GM04504 (cell line): ENCODE measurements around the gene CDK11B.
"Not testable (repeated sequence)": the region's sequence is repeated elsewhere in the genome, so short reads cannot be mapped to it uniquely, and the experiment has no call there.

Experiments used
- DNase-seq: peaks from one replicate; pipeline ENCODE4 v3.0.0-alpha.2; 2012; ENCODE audit warnings: low read depth

Gene CDK11B

GRCh38 chr1:1599030-1599934 lies 59.5 kb downstream of the CDK11B start:
- DNase-seq: no peak

GRCh38 chr1:1598720-1599029 lies 60.1 kb downstream of the CDK11B start:
- no peak for DNase-seq

GRCh38 chr1:1598051-1598719 lies 60.6 kb downstream of the CDK11B start:
- no peak for DNase-seq

- no peak for DNase-seq
These were observed 61.4 kb downstream of the CDK11B start for GRCh38 chr1:1597275-1597930.

- no peak for DNase-seq
These were observed 62.1 kb downstream of the CDK11B start for GRCh38 chr1:1596493-1597274.

- not testable (repeated sequence) for DNase-seq
These were observed 63.5 kb downstream of the CDK11B start for GRCh38 chr1:1595341-1595740.

GRCh38 chr1:1594602-1595260 lies 64.1 kb downstream of the CDK11B start:
- DNase-seq: no peak

- no peak for DNase-seq
These were observed 64.8 kb downstream of the CDK11B start for GRCh38 chr1:1593834-1594601.

GRCh38 chr1:1591452-1591851 lies 67.4 kb downstream of the CDK11B start:
- no peak for DNase-seq
